ENCODE data around the gene FN1.

DNA sequence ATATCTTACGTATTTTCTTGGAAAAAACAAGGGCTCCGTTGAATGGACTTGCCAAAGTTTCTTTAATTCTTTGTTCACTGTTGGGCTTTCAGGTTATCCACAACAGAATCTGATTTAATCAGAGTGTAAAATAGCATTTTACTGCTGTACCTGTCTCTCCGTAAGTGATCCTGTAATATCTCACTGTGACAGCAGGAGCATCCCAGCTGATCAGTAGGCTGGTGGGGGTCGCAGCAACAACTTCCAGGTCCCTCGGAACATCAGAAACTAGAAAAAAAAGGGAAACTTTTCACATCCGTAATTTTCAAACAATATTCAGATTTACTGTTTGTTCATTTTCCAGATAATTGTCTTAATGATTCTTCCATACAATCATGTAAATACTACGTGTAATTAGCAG, 51.2 kb downstream of the FN1 start:
- TF ChIP-seq, protein P1, sequence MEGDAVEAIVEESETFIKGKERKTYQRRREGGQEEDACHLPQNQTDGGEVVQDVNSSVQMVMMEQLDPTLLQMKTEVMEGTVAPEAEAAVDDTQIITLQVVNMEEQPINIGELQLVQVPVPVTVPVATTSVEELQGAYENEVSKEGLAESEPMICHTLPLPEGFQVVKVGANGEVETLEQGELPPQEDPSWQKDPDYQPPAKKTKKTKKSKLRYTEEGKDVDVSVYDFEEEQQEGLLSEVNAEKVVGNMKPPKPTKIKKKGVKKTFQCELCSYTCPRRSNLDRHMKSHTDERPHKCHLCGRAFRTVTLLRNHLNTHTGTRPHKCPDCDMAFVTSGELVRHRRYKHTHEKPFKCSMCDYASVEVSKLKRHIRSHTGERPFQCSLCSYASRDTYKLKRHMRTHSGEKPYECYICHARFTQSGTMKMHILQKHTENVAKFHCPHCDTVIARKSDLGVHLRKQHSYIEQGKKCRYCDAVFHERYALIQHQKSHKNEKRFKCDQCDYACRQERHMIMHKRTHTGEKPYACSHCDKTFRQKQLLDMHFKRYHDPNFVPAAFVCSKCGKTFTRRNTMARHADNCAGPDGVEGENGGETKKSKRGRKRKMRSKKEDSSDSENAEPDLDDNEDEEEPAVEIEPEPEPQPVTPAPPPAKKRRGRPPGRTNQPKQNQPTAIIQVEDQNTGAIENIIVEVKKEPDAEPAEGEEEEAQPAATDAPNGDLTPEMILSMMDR (IDR thresholded peaks at IDR 0.05), result no peak
- TF ChIP-seq POLR2A (IDR thresholded peaks at IDR 0.05), result no peak

All from thyroid gland (tissue), 4 donors.